ENCODE data around the gene ZNF628.

DNA sequence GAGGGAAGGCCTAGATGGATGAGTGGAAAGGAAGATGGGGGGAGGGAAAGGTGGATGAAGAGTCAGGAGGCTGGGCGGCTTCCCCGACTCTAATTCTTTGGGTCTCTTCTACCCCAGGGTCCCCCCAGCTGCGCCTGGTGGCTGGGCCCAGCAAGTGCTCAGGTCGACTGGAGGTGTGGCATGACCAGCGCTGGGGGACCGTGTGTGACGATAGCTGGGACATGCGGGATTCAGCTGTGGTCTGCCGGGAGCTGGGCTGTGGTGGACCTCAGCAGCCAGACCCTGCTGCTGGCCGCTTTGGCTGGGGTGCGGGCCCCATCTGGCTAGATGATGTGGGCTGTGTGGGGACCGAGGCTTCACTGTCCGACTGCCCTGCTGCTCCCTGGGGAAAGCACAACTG, 21.3 kb downstream of the ZNF628 start:
- TF ChIP-seq, protein P1, sequence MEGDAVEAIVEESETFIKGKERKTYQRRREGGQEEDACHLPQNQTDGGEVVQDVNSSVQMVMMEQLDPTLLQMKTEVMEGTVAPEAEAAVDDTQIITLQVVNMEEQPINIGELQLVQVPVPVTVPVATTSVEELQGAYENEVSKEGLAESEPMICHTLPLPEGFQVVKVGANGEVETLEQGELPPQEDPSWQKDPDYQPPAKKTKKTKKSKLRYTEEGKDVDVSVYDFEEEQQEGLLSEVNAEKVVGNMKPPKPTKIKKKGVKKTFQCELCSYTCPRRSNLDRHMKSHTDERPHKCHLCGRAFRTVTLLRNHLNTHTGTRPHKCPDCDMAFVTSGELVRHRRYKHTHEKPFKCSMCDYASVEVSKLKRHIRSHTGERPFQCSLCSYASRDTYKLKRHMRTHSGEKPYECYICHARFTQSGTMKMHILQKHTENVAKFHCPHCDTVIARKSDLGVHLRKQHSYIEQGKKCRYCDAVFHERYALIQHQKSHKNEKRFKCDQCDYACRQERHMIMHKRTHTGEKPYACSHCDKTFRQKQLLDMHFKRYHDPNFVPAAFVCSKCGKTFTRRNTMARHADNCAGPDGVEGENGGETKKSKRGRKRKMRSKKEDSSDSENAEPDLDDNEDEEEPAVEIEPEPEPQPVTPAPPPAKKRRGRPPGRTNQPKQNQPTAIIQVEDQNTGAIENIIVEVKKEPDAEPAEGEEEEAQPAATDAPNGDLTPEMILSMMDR (conservative IDR thresholded peaks at IDR 0.05): no peak
- TF ChIP-seq ZFX (IDR thresholded peaks at IDR 0.05): no peak
